Measurements from ENCODE around the gene POU4F1. TPM values are rescaled to one million over a fixed set of nuclear protein-coding genes. Genes with fewer than 3 reads are reported as not detected.

The POU4F1 gene, protein sequence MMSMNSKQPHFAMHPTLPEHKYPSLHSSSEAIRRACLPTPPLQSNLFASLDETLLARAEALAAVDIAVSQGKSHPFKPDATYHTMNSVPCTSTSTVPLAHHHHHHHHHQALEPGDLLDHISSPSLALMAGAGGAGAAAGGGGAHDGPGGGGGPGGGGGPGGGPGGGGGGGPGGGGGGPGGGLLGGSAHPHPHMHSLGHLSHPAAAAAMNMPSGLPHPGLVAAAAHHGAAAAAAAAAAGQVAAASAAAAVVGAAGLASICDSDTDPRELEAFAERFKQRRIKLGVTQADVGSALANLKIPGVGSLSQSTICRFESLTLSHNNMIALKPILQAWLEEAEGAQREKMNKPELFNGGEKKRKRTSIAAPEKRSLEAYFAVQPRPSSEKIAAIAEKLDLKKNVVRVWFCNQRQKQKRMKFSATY
- total RNA-seq: 0.19 and 0.98 TPM in 2 replicates

DNA sequence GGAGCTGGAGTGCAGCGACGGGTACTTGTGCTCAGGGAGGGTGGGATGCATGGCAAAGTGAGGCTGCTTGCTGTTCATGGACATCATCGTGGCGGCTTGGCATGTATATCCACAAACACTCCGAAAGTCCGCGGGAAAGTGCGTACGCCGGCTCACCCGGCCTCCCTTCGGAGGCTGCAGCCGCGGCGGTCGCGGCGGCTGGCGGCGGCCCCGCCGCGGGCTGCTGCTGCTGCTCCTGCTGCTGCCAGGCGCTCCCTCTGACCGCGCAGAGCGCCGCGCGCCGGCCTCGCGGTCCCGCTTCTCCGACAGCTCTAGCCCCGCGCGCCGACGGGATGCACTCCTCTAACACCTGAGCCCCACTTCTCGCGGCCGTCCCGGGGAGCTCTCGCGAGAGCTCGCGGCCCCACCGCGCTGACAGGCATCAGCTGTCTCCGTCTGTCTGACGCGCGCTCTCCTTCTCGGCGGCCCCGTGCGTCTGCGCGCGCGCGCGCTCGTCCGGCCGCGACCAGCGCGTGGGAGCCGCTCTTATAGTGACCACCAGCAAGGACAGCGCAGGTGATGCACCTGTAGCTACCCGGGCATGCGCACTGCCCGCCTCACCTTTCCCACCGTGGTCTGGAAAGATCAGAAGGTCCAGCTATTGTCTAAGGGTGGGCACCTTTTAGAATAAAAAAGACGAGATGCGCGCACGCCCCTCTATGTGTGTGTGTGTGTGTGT lies at the start of gene POU4F1:
POU4F1 (minus strand) TSS at position 313 of the 718 bp plus-strand sequence; CDS start at position 87, 226 bp downstream.

Other genes with a start within 250 kb of the POU4F1 start
- 19.6 and 21.8 TPM in 2 replicates for gene OBI1, start 55.6 kb upstream of the POU4F1 start, total RNA-seq